Measurements from ENCODE around the gene PPP1R12C. TPM values are rescaled to one million over a fixed set of nuclear protein-coding genes. Genes with fewer than 3 reads are reported as not detected.
"Not testable (repeated sequence)": the region's sequence is repeated elsewhere in the genome, so short reads cannot be mapped to it uniquely, and the experiment has no call there.

The PPP1R12C gene
- total RNA-seq, 4 donors from 2014 or later = 43.5 to 288 (median 116) TPM

DNA sequence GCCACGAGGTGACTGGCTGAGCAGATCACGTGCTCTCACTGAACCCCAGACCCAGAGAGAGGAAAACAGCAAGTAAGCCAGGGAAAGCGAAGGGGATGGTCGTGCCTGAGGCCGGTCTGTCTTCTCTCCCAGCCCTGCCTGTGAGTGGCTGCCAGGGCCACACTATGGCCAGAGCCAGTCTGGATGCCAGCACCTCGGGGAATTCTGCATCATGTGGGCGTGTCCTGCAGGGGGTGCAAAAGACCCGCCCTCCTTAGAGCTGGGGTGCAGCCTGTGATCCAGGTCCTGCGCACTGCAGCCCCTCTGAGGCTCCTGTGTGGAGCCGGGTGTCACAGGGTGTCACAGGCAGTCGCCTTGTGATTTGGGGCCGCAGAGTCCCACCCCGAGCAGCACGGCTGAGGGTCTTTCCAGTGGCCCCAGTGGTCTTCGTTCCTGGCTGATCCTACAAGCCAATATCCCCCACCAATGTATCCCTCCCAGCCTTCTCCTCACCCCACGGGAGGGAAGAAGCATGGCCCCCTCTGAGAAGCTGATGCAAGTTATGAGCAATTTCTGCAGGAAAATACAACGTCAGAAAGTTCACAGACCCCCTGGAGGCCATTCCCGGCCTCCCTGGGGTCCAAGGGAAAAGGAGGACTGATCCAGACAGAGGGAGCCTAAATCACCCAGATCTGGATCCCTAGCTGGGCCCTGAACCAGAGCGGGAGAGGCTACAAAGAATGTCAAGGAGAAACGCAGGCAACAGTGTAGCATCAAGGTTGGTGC lies 7.7 kb downstream of the PPP1R12C start:
- Histone ChIP-seq H3K4me1 (peaks cover 9 to 27% of the 10 kb centered on the region in 2 donors), H3K27me3 (no peaks in the 10 kb centered on the region), H3K9me3 (no peaks in the 10 kb centered on the region), H3K4me3 (no peak overlapping the region), H3K27ac (peak overlapping the region in 1 of 2 donors; percentile 100), H3K36me3 (no peaks in the 10 kb centered on the region)
- DNase-seq = peak in 1 of 2 donors; percentile 20
- intact Hi-C loops (cut with DNase I; ENCODE audit: low total_unique reads) = loop anchor here (10.0 kb wide), 1 partner anchor 535 kb away; the partner anchor contains the start of genes CCDC106, ZNF580 and ZNF581
- TF ChIP-seq POLR2A (IDR thresholded peaks at IDR 0.05) = no peak
- no peak for TF ChIP-seq CTCF (IDR thresholded peaks at IDR 0.05)

DNA sequence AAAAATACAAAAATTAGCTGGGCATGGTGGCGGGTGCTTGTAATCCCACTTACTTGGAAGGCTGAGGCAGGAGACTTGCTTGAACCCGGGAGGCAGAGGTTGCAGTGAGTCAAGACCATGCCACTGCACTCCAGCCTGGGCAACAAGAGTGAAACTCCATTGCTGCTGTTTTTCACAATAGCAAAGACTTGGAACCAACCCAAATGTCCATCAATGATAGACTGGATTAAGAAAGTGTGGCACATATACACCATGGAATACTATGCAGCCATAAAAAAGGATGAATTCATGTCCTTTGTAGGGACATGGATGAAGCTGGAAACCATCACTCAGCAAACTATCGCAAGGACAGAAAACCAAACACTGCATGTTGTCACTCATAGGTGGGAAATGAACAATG lies 10.2 kb downstream of the PPP1R12C start:
- H3K27me3 ChIP-seq; H3K27ac ChIP-seq; intact Hi-C loops (cut with DNase I; ENCODE audit: low total_unique reads); H3K4me1 ChIP-seq; H3K4me3 ChIP-seq; DNase-seq; H3K9me3 ChIP-seq; H3K36me3 ChIP-seq: not testable (repeated sequence)

GRCh38 chr19:55106591-55106990 lies 10.8 kb downstream of the PPP1R12C start:
- Histone ChIP-seq H3K27ac (no peak overlapping the region), H3K9me3 (no peaks in the 10 kb centered on the region), H3K27me3 (no peaks in the 10 kb centered on the region), H3K4me1 (peaks cover 0 to under 1% of the 10 kb centered on the region in 2 donors), H3K36me3 (no peaks in the 10 kb centered on the region), H3K4me3 (no peak overlapping the region)
- no peak for TF ChIP-seq POLR2A (IDR thresholded peaks at IDR 0.05)
- TF ChIP-seq CTCF (IDR thresholded peaks at IDR 0.05) = no peak
- intact Hi-C loops (cut with DNase I; ENCODE audit: low total_unique reads) = no loop called here
- no peak for DNase-seq

DNA sequence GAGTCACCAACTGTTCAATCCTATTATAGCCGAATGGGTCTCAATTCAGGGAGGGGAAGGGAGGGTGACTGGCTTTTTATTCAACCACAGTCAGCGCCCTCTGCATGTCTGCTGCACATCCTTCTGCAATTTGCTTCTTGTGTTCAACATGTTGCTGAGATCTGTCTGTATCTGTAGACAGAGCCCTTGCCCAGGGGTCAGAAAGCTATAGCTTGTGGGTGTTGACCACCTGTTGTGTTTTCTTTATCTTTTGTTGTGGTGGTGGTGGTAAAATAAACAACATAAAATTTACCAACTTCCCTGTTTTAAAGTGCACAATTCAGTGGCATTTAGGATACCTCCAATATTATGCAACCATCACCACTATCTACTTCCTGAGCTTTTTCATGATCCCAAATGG lies 12.2 kb downstream of the PPP1R12C start:
- no peak overlapping the region for H3K4me3 ChIP-seq
- intact Hi-C loops (cut with DNase I; ENCODE audit: low total_unique reads) = no loop called here
- no peak overlapping the region for H3K27ac ChIP-seq
- TF ChIP-seq POLR2A (IDR thresholded peaks at IDR 0.05) (no peak), CTCF (IDR thresholded peaks at IDR 0.05) (no peak)
- no peaks in the 10 kb centered on the region for H3K9me3 ChIP-seq
- H3K36me3 ChIP-seq = no peaks in the 10 kb centered on the region
- H3K4me1 ChIP-seq = no peaks in the 10 kb centered on the region
- no peak for DNase-seq
- no peaks in the 10 kb centered on the region for H3K27me3 ChIP-seq

- intact Hi-C loops (cut with DNase I; ENCODE audit: low total_unique reads) = no loop called here
- H3K4me1 ChIP-seq = no peaks in the 10 kb centered on the region
- no peak for DNase-seq
- H3K4me3 ChIP-seq = no peak overlapping the region
- H3K9me3 ChIP-seq = no peaks in the 10 kb centered on the region
- H3K27me3 ChIP-seq = no peaks in the 10 kb centered on the region
- no peak overlapping the region for H3K27ac ChIP-seq
- no peaks in the 10 kb centered on the region for H3K36me3 ChIP-seq
- TF ChIP-seq POLR2A (IDR thresholded peaks at IDR 0.05) (no peak), CTCF (IDR thresholded peaks at IDR 0.05) (no peak)
These were observed 14.2 kb downstream of the PPP1R12C start for GRCh38 chr19:55103190-55103589.

All from uterus (tissue), 4 donors.